Neural progenitor cell (in vitro differentiated cells): Measurements from ENCODE around the gene COX17. TPM values are rescaled to one million over a fixed set of nuclear protein-coding genes. Genes with fewer than 3 reads are reported as not detected.

Experiments
- DNase-seq: peaks from one replicate; pipeline ENCODE4 v3.0.0-alpha.2; 2016; ENCODE audit warnings: low spot score
- H2AFZ ChIP-seq: fragments of 200-600 bp; sonication (generic); replicated peaks from 2 replicates; pipeline ENCODE4 v1.6.1; 2016; ENCODE audit warnings: antibody characterized with exemption
- H3F3A ChIP-seq: fragments of 200-600 bp; sonication (generic); 2 replicates; pipeline ENCODE4 v1.6.1; 2016; ENCODE audit warnings: antibody characterized with exemption, low read depth
- H3K27ac ChIP-seq: fragments of 200-600 bp; sonication (generic); 2 replicates; pipeline ENCODE4 v1.5.1; 2016; ENCODE audit warnings: mild to moderate bottlenecking
- H3K27me3 ChIP-seq: fragments of 200-600 bp; sonication (generic); 2 replicates; pipeline ENCODE4 v1.6.1; 2016; ENCODE audit warnings: mild to moderate bottlenecking, moderate library complexity
- H3K36me3 ChIP-seq: fragments of 200-600 bp; sonication (generic); 2 replicates; pipeline ENCODE4 v1.5.1; 2016
- H3K4me1 ChIP-seq: fragments of 200-600 bp; sonication (generic); 2 replicates; pipeline ENCODE4 v1.6.1; 2016; ENCODE audit warnings: mixed run types
- H3K4me2 ChIP-seq: fragments of 200-600 bp; sonication (generic); 2 replicates; pipeline ENCODE4 v1.6.1; 2016
- H3K4me3 ChIP-seq: fragments of 200-600 bp; sonication (generic); 2 replicates; pipeline ENCODE4 v1.5.1; 2016
- H3K79me2 ChIP-seq: fragments of 200-600 bp; sonication (generic); 2 replicates; pipeline ENCODE4 v1.6.1; 2016; ENCODE audit warnings: low read depth
- H3K9ac ChIP-seq: fragments of 200-600 bp; sonication (generic); 2 replicates; pipeline ENCODE4 v1.6.1; 2016
- H3K9me3 ChIP-seq: fragments of 200-600 bp; sonication (generic); 2 replicates; pipeline ENCODE4 v1.5.1; 2016; ENCODE audit warnings: low read depth
- H4K20me1 ChIP-seq: fragments of 200-600 bp; sonication (generic); 2 replicates; pipeline ENCODE4 v1.6.1; 2016; ENCODE audit warnings: low read depth
- H3K27ac Mint-ChIP-seq: 3 replicates; pipeline ENCODE4 v1.8.0; 2021; ENCODE audit warnings: mixed read lengths
- H3K27me3 Mint-ChIP-seq: 2 replicates; pipeline ENCODE4 v1.8.0; 2022; ENCODE audit warnings: low read depth, mild to moderate bottlenecking, inconsistent platforms, moderate library complexity, mixed read lengths; ENCODE audit not compliant: insufficient read depth
- H3K36me3 Mint-ChIP-seq: 3 replicates; pipeline ENCODE4 v1.8.0; 2021; ENCODE audit warnings: mixed read lengths
- H3K4me1 Mint-ChIP-seq: 3 replicates; pipeline ENCODE4 v1.8.0; 2021; ENCODE audit warnings: mixed read lengths
- H3K4me3 Mint-ChIP-seq: 3 replicates; pipeline ENCODE4 v1.8.0; 2021; ENCODE audit warnings: mild to moderate bottlenecking, moderate library complexity, mixed read lengths
- H3K9me3 Mint-ChIP-seq: 3 replicates; pipeline ENCODE4 v1.8.0; 2020; ENCODE audit warnings: mixed read lengths
- EZH2 ChIP-seq: fragments of 200-600 bp; sonication (generic); IDR thresholded peaks from 2 replicates; pipeline ENCODE4 v1.6.1; 2017; ENCODE audit warnings: antibody characterized with exemption, mild to moderate bottlenecking, moderate library complexity
- EZH2phosphoT487 ChIP-seq: fragments of 200-600 bp; sonication (generic); IDR thresholded peaks from 2 replicates; pipeline ENCODE4 v1.6.1; 2017; ENCODE audit warnings: antibody characterized with exemption
- total RNA-seq: library from RNA; depleted of rRNA; stranded (reverse); fragments of >200 nt; gene quantifications from 2 replicates; pipeline ENCODE4 v1.2.3, GENCODE V29; 2015; ENCODE audit warnings: low replicate concordance
- TF ChIP-seq, protein P1 (sequence below): fragments of 200-600 bp; sonication (generic); IDR thresholded peaks from 2 replicates; pipeline ENCODE4 v1.5.1; 2017; ENCODE audit warnings: antibody characterized with exemption, mild to moderate bottlenecking

The COX17 gene
- total RNA-seq, 1 donor from 2014 or later, result 20.9 TPM

DNA sequence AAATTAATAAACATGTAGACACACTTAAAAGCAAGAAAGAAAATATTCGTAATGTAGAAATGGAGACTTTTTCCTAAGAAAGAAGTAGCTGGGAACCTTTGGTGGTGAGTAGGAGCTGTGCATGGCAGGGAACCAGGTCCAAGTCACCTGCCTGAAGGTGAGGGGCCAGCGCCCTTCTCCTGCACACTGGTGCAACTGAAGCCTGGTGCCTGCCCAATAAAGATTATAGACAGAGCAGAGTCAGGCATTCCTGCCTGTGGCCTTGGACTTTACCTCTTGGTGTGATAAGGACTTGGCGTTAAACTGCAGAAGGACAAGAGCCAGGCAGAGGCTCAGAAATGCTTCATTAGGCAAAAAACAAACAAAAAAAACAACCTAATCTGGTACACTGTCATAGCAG is 39.8 kb upstream of the COX17 start:
- Histone ChIP-seq H3F3A (no peaks in the 10 kb centered on the region), H3K4me2 (no peak overlapping the region), H3K79me2 (no peaks in the 10 kb centered on the region), H3K4me1 (no peaks in the 10 kb centered on the region), H3K36me3 (no peaks in the 10 kb centered on the region), H3K9me3 (no peaks in the 10 kb centered on the region), H4K20me1 (no peaks in the 10 kb centered on the region), H2AFZ (no peak overlapping the region), H3K9ac (no peak overlapping the region), H3K27me3 (no peaks in the 10 kb centered on the region), H3K27ac (no peak overlapping the region), H3K4me3 (no peak overlapping the region)
- Mint-ChIP-seq H3K4me1 (no peaks in the 10 kb centered on the region), H3K9me3 (no peaks in the 10 kb centered on the region), H3K27me3 (peaks cover 2% of the 10 kb centered on the region), H3K27ac (no peak overlapping the region), H3K4me3 (no peak overlapping the region), H3K36me3 (peaks cover 8% of the 10 kb centered on the region)
- TF ChIP-seq EZH2phosphoT487 (no peak), EZH2 (no peak)
- TF ChIP-seq, protein P1, sequence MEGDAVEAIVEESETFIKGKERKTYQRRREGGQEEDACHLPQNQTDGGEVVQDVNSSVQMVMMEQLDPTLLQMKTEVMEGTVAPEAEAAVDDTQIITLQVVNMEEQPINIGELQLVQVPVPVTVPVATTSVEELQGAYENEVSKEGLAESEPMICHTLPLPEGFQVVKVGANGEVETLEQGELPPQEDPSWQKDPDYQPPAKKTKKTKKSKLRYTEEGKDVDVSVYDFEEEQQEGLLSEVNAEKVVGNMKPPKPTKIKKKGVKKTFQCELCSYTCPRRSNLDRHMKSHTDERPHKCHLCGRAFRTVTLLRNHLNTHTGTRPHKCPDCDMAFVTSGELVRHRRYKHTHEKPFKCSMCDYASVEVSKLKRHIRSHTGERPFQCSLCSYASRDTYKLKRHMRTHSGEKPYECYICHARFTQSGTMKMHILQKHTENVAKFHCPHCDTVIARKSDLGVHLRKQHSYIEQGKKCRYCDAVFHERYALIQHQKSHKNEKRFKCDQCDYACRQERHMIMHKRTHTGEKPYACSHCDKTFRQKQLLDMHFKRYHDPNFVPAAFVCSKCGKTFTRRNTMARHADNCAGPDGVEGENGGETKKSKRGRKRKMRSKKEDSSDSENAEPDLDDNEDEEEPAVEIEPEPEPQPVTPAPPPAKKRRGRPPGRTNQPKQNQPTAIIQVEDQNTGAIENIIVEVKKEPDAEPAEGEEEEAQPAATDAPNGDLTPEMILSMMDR, result no peak
- DNase-seq, result no peak

DNA sequence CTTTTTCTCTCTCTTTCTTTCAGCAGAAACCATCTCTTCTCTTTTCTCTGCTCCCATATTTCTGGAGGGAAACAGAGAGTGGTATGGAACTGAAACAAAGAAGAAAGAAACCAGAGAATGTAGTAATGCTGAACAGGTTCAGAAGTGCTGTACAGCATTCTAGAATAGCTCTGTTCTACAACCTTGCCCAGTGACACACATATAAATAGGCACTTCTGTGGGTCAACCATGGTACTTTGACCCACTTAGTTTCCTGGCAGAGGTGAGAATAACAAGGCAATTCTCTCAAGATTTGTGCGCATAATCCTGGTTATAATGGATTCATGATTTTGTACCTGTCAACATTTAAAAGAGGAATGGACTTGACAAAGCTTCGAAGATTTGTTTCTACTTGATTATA is 37.9 kb upstream of the COX17 start:
- Histone ChIP-seq H3K4me2 (no peak overlapping the region), H2AFZ (no peak overlapping the region), H3F3A (no peaks in the 10 kb centered on the region), H3K36me3 (peaks cover 3% of the 10 kb centered on the region), H3K27me3 (no peaks in the 10 kb centered on the region), H3K9me3 (no peaks in the 10 kb centered on the region), H3K4me1 (no peaks in the 10 kb centered on the region), H3K27ac (no peak overlapping the region), H3K79me2 (no peaks in the 10 kb centered on the region), H3K4me3 (no peak overlapping the region), H4K20me1 (no peaks in the 10 kb centered on the region), H3K9ac (no peak overlapping the region)
- Mint-ChIP-seq H3K27ac (no peak overlapping the region), H3K27me3 (peaks cover 2% of the 10 kb centered on the region), H3K4me1 (no peaks in the 10 kb centered on the region), H3K9me3 (no peaks in the 10 kb centered on the region), H3K4me3 (no peak overlapping the region), H3K36me3 (peaks cover 8% of the 10 kb centered on the region)
- TF ChIP-seq, protein P1, result no peak
- DNase-seq, result no peak

- H3K4me3 Mint-ChIP-seq, result peak overlapping the region; percentile 83
- H3K9me3 Mint-ChIP-seq, result peaks cover 5% of the 10 kb centered on the region
- H3K9ac ChIP-seq, result no peak overlapping the region
- peak overlapping the region; percentile 36 for H2AFZ ChIP-seq
- TF ChIP-seq, protein P1, result no peak
- no peak for TF ChIP-seq EZH2
- TF ChIP-seq EZH2phosphoT487, result no peak
- H3K27ac ChIP-seq, result no peak overlapping the region
- H3K4me3 ChIP-seq, result peak overlapping the region; percentile 55
- peak overlapping the region; percentile 73 for H3K4me2 ChIP-seq
- H3K36me3 Mint-ChIP-seq, result peaks cover 3% of the 10 kb centered on the region
- H3K79me2 ChIP-seq, result no peaks in the 10 kb centered on the region
- no peaks in the 10 kb centered on the region for H3K27me3 Mint-ChIP-seq
- H3K27ac Mint-ChIP-seq, result no peak overlapping the region
- H3K27me3 ChIP-seq, result peaks cover 9% of the 10 kb centered on the region
- peaks cover 21% of the 10 kb centered on the region for H3K4me1 ChIP-seq
- no peaks in the 10 kb centered on the region for H4K20me1 ChIP-seq
- H3K4me1 Mint-ChIP-seq, result peaks cover 21% of the 10 kb centered on the region
- DNase-seq, result peak; percentile 31
- H3F3A ChIP-seq, result peaks cover 5% of the 10 kb centered on the region
- H3K9me3 ChIP-seq, result no peaks in the 10 kb centered on the region
- no peaks in the 10 kb centered on the region for H3K36me3 ChIP-seq
Measured at GRCh38 chr3:119703820-119704531, 26.8 kb upstream of the COX17 start.
